IPS-18a (cell line): ENCODE results near the gene CCDC80.

Experiments
- H3K27ac ChIP-seq: one replicate; pipeline ENCODE4 v1.5.1; 2013; ENCODE audit warnings: low read length
- H3K27me3 ChIP-seq: one replicate; pipeline ENCODE4 v1.6.1; 2013; ENCODE audit warnings: mild to moderate bottlenecking, low read length; ENCODE audit not compliant: control insufficient read depth, insufficient read depth
- H3K36me3 ChIP-seq: one replicate; pipeline ENCODE4 v1.6.1; 2013; ENCODE audit warnings: low read depth, low read length; ENCODE audit not compliant: control insufficient read depth
- H3K4me1 ChIP-seq: one replicate; pipeline ENCODE4 v1.6.1; 2013; ENCODE audit warnings: low read depth, low read length; ENCODE audit not compliant: control insufficient read depth
- H3K4me3 ChIP-seq: one replicate; pipeline ENCODE4 v1.5.1; 2013; ENCODE audit warnings: low read length
- H3K9ac ChIP-seq: one replicate; pipeline ENCODE4 v1.6.1; 2013; ENCODE audit warnings: mild to moderate bottlenecking, low read length, moderate library complexity
- H3K9me3 ChIP-seq: one replicate; pipeline ENCODE4 v1.6.1; 2013; ENCODE audit warnings: low read depth, low read length; ENCODE audit not compliant: control insufficient read depth

CCDC80 gene

GRCh38 chr3:112555535-112556170 lies 85.3 kb downstream of the CCDC80 start:
- H3K27ac ChIP-seq, result no peak overlapping the region

GRCh38 chr3:112550859-112551258 lies 90.1 kb downstream of the CCDC80 start:
- Histone ChIP-seq H3K4me3 (no peak overlapping the region), H3K4me1 (no peaks in the 10 kb centered on the region), H3K9me3 (no peaks in the 10 kb centered on the region), H3K36me3 (peaks cover 16% of the 10 kb centered on the region), H3K9ac (no peak overlapping the region), H3K27me3 (no peaks in the 10 kb centered on the region), H3K27ac (no peak overlapping the region)

More at GRCh38 chr3:112555535-112556170, 85.3 kb downstream of the CCDC80 start:
- no peaks in the 10 kb centered on the region for H3K36me3 ChIP-seq
- no peaks in the 10 kb centered on the region for H3K27me3 ChIP-seq
- peaks cover 7% of the 10 kb centered on the region for H3K4me1 ChIP-seq
- H3K4me3 ChIP-seq, result no peak overlapping the region
- H3K9me3 ChIP-seq, result no peaks in the 10 kb centered on the region
- no peak overlapping the region for H3K9ac ChIP-seq
